Smooth muscle cell (in vitro differentiated cells): ENCODE measurements around the gene GIT1. TPM values are rescaled to one million over a fixed set of nuclear protein-coding genes. Genes with fewer than 3 reads are reported as not detected.

Experiments used
- DNase-seq: peaks from one replicate; lab custom pipeline; 2025; ENCODE audit not compliant: unreplicated experiment; lab: John Stamatoyannopoulos, UW
- H2AFZ ChIP-seq: fragments of 200-600 bp; sonication (generic); 2 replicates; pipeline ENCODE4 v1.6.0; 2016; ENCODE audit warnings: antibody characterized with exemption, low read depth, mild to moderate bottlenecking
- H3F3A ChIP-seq: fragments of 200-600 bp; sonication (generic); 2 replicates; pipeline ENCODE4 v1.6.0; 2017; ENCODE audit warnings: antibody characterized with exemption, low read depth
- H3K27ac ChIP-seq: fragments of 200-600 bp; sonication (generic); 2 replicates; pipeline ENCODE4 v1.5.1; 2016; ENCODE audit warnings: low read depth, mild to moderate bottlenecking
- H3K27me3 ChIP-seq: fragments of 200-600 bp; sonication (generic); 2 replicates; pipeline ENCODE4 v1.6.1; 2016; ENCODE audit warnings: low read depth, mild to moderate bottlenecking
- H3K36me3 ChIP-seq: fragments of 200-600 bp; sonication (generic); 2 replicates; pipeline ENCODE4 v1.5.1; 2016; ENCODE audit warnings: low read depth
- H3K4me1 ChIP-seq: fragments of 200-600 bp; sonication (generic); 2 replicates; pipeline ENCODE4 v1.5.1; 2016; ENCODE audit warnings: low read depth
- H3K4me2 ChIP-seq: fragments of 200-600 bp; sonication (generic); 2 replicates; pipeline ENCODE4 v1.6.0; 2016; ENCODE audit warnings: mild to moderate bottlenecking
- H3K4me3 ChIP-seq: fragments of 200-600 bp; sonication (generic); 2 replicates; pipeline ENCODE4 v1.5.1; 2016; ENCODE audit warnings: mild to moderate bottlenecking
- H3K79me2 ChIP-seq: fragments of 200-600 bp; sonication (generic); 2 replicates; pipeline ENCODE4 v1.6.0; 2016; ENCODE audit warnings: low read depth, mild to moderate bottlenecking
- H3K9ac ChIP-seq: fragments of 200-600 bp; sonication (generic); 2 replicates; pipeline ENCODE4 v1.6.0; 2016; ENCODE audit warnings: low read depth
- H3K9me3 ChIP-seq: fragments of 200-600 bp; sonication (generic); replicated peaks from 2 replicates; pipeline ENCODE4 v1.5.1; 2016; ENCODE audit warnings: low read depth
- H4K20me1 ChIP-seq: fragments of 200-600 bp; sonication (generic); 2 replicates; pipeline ENCODE4 v1.6.0; 2016; ENCODE audit warnings: low read depth
- CTCF ChIP-seq: fragments of 200-600 bp; sonication (generic); IDR thresholded peaks from 2 replicates; pipeline ENCODE4 v1.5.1; 2017; ENCODE audit warnings: borderline replicate concordance, mild to moderate bottlenecking, antibody characterized with exemption; ENCODE audit not compliant: insufficient read depth, poor library complexity, severe bottlenecking
- WGBS: methylation state at CpG from one replicate; pipeline ENCODE4 v1.1.7; 2016; ENCODE audit warnings: low lambda C conversion rate; 5-methylcytosine and 5-hydroxymethylcytosine counted together
- polyA plus RNA-seq: library from polyadenylated mRNA; unstranded; fragments of >200 nt; fragmentation: Nextera tagmentation; extraction: Ambion mirVana; gene quantifications from 2 replicates; pipeline ENCODE4 v1.2.1, GENCODE V29; 2016
- total RNA-seq: library from RNA; depleted of rRNA; stranded (reverse); fragments of >200 nt; gene quantifications from 2 replicates; pipeline ENCODE4 v1.2.3, GENCODE V29; 2014

GIT1 gene
- total RNA-seq: 12.7 and 17.6 TPM in 2 replicates
- polyA plus RNA-seq: 23.0 and 34.7 TPM in 2 replicates

DNA sequence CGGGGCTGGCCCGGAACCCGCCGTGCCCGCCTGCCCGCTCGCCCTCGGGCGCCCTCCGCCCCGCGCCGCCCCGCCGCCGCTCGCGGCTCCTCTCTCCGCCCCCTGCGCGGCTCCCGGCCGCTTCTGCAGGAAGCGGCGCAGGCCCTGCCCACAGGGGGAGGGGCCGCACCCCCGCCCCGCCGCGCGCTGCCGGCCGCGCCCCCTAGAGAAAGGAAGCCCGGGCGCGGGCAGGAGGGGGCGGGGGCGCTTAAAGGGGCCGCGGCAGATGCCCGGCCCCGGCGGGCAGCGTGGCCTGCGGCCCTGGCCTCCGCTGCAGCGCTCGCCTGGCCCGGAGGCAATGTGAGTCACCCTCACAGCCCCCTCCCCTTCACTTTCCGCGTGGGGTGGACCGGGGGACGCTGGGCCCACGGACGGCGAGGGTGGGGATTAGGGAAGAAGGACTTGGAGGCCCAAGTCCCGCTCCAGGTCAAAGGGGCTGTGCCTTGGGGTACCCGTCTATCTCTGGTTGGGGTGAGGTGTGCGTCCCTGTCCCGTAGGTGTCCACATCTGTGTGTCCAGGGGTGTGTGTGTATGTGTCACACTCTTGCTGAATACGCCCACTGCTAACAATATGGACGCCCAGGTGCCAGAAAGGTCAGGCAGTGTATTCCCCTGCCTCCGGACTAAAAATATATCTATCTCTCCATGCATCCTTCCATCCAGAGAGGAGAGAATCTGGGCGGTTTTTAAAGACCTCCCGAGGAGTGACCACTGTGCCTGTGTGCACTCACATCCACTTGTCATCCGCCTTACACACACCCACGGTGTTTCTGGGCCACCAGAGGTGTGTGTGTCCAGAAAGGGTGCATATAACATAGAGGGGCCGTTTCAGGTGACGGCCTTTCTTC lies at the start of gene GIT1:
Gene GIT1 (minus strand): TSS at position 125 of the 887 bp plus-strand sequence. CDS start 270 bp downstream, outside the sequence.
- no peak for TF ChIP-seq CTCF
- Histone ChIP-seq H2AFZ (no peak within 1 kb of the TSS), H3F3A (peaks cover 6% of the 10 kb centered on the region), H3K9me3 (no peaks in the 10 kb centered on the region), H3K4me1 (peaks cover 44% of the 10 kb centered on the region), H3K4me2 (peak within 1 kb of the TSS; percentile 92), H4K20me1 (peaks cover 46% of the 10 kb centered on the region), H3K4me3 (peak within 1 kb of the TSS; percentile 58), H3K27me3 (no peaks in the 10 kb centered on the region), H3K79me2 (peaks cover 29% of the 10 kb centered on the region), H3K9ac (peak within 1 kb of the TSS; percentile 23), H3K36me3 (no peaks in the 10 kb centered on the region), H3K27ac (peak within 1 kb of the TSS; percentile 7)
- DNase-seq: peak; percentile 35
- WGBS: 26% methylated on average over 20 of the region's 70 CpGs

DNA sequence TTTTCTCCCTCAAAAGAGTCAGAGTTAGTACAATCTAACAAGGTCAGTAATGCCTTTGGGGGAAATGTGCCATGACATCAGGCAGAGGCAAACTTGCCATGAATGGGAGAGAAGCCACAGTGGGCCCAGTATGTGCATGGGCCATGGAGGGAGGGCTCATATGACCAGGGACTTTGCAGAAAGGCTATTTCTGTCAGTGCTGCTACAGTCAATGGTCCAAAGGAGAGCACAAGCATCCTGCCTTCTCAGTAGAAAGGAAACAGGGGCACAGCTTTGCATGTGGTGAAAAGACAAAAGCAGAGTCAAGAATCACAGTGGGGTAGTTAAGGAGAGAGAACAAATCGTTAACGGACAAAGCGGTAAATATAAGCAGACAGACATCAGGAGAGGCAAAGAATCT lies 44.4 kb upstream of the GIT1 start:
- Histone ChIP-seq H3K27me3 (no peaks in the 10 kb centered on the region), H3K4me3 (no peak overlapping the region), H3K27ac (no peak overlapping the region), H2AFZ (no peak overlapping the region), H3K36me3 (no peaks in the 10 kb centered on the region), H3K79me2 (no peaks in the 10 kb centered on the region), H3K4me1 (no peaks in the 10 kb centered on the region), H4K20me1 (no peaks in the 10 kb centered on the region), H3K9me3 (no peaks in the 10 kb centered on the region), H3K4me2 (no peak overlapping the region), H3K9ac (no peak overlapping the region), H3F3A (no peaks in the 10 kb centered on the region)
- no peak for DNase-seq
- WGBS: 94% methylated on average over 3 of the region's 3 CpGs
- no peak for TF ChIP-seq CTCF

- no peak overlapping the region for H3K27ac ChIP-seq
- H4K20me1 ChIP-seq: no peaks in the 10 kb centered on the region
- no peak for DNase-seq
- no peaks in the 10 kb centered on the region for H3K36me3 ChIP-seq
- H3K4me1 ChIP-seq: no peaks in the 10 kb centered on the region
- H3K9me3 ChIP-seq: no peaks in the 10 kb centered on the region
- H2AFZ ChIP-seq: no peak overlapping the region
- no peaks in the 10 kb centered on the region for H3K79me2 ChIP-seq
- H3K27me3 ChIP-seq: no peaks in the 10 kb centered on the region
- H3F3A ChIP-seq: no peaks in the 10 kb centered on the region
- WGBS: 96% methylated on average over 6 of the region's 6 CpGs
- no peak for TF ChIP-seq CTCF
- no peak overlapping the region for H3K4me2 ChIP-seq
- no peak overlapping the region for H3K4me3 ChIP-seq
- no peak overlapping the region for H3K9ac ChIP-seq
These were observed 41.3 kb upstream of the GIT1 start for GRCh38 chr17:29630630-29631193.
